ENCODE measurements around the gene FAM78A.
"Not testable (repeated sequence)": the region's sequence is repeated elsewhere in the genome, so short reads cannot be mapped to it uniquely, and the experiment has no call there.

Gene FAM78A

DNA sequence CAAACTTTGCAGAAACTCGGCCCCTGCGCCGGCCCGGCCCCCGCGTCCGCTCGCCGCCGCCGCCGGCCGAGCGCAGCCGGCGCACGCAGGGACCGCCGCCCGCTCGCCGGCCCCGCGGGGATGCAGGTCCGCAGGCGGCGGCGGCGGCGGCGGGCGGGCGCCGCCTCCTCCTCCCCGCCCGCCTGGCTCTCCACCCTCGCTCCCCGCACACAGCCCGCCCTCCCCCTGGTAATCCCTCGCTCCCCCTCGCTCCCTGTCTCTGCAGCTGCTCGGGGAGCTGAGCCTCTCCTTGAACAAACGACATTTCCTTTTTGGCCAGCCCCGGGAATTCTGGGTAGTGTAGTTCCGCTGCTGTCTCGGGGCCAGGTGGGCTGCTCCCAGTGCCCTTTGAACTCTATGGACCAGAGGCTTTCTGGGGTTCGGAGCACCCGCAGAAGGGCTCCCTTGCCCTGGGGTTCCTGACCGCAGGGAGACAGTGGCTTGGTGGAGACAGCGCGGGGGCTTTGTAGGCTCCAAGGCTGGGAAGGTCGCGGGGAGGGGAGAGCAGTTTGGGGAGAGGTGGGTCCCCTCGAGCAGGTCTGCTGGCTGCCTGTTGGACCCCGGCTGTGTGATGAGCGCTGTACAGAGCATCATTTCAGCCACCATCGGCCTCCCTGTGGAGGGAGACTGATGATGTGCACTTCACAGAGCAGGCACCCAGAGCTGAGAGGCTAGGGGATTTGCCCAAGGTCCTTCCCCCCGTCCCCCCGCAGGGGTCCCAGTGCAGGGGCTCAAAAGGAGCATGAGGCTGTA lies 1.8 kb upstream of the FAM78A start:
- DNase-seq (ENCODE audit: insufficient read length), result peak; percentile 91
- TF ChIP-seq POLR2AphosphoS5 (IDR thresholded peaks at IDR 0.05; ENCODE audit: low read depth, low read length), result no peak
- no peak for TF ChIP-seq POLR2A (IDR thresholded peaks at IDR 0.05; ENCODE audit: low read depth, low read length)
- no peak for TF ChIP-seq TAF1 (IDR thresholded peaks at IDR 0.05; ENCODE audit: borderline replicate concordance, low read depth, low read length)
- FAIRE-seq, result peak; percentile 63

DNA sequence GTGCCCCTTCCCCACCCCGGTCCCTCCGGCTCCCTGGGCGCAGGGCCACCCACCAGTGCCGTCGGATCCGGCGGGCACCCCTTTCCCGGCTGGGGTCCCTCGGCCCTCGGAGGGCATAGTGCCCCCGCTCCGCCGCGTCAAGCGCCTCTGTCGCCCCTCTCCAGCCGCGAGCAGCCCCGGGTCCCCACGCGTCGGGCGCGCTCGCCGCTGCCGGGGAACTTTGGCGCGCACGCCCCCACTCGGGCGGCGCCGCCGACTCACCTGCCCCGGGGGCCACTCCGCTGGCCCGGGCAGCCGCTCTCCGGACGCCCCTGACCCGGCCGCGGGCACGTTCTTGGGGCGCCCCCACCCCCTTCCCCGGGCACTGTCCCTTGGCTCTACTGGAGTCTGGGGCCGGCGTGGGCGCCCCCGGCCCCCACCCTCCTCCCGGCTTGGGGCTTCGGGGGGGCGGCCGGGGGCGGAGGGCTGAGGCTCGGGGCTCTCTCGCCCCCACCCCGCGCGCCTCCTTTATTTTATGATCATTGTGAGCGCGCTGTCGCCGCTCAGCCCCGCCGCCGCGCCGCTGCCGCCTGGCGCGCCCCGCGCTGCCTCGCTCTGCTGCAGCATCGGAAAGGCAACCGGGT lies 1.1 kb upstream of the FAM78A start:
- DNase-seq (ENCODE audit: insufficient read length) (no peak), FAIRE-seq (no peak)
- TF ChIP-seq POLR2A (IDR thresholded peaks at IDR 0.05; ENCODE audit: low read depth, low read length) (no peak), TAF1 (IDR thresholded peaks at IDR 0.05; ENCODE audit: borderline replicate concordance, low read depth, low read length) (no peak), POLR2AphosphoS5 (IDR thresholded peaks at IDR 0.05; ENCODE audit: low read depth, low read length) (no peak)

DNA sequence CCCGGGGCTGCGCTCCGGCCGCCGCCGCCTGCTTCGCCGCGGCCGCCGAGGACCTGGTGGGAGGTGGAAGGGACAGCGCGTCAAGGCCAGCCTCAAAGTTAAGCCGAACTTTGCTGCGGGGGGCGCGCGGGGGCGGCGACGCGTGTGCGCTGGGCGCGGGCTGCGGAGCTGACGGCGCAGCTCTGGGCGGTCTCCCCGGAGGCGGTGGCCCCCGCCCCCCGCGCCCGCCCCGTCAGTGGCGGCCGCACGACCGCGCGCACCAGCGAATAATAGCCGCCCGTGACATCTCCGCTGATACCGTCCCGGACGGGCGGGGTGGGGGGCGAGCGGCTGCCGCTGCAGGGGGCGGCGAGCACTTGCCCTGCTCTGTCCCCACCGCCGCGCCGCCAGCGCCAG lies 579 bp upstream of the FAM78A start:
- TF ChIP-seq POLR2AphosphoS5 (IDR thresholded peaks at IDR 0.05; ENCODE audit: low read depth, low read length), result no peak
- TF ChIP-seq POLR2A (IDR thresholded peaks at IDR 0.05; ENCODE audit: low read depth, low read length), result no peak
- no peak for TF ChIP-seq TAF1 (IDR thresholded peaks at IDR 0.05; ENCODE audit: borderline replicate concordance, low read depth, low read length)
- FAIRE-seq, result peak; percentile 9
- DNase-seq (ENCODE audit: insufficient read length), result no peak

DNA sequence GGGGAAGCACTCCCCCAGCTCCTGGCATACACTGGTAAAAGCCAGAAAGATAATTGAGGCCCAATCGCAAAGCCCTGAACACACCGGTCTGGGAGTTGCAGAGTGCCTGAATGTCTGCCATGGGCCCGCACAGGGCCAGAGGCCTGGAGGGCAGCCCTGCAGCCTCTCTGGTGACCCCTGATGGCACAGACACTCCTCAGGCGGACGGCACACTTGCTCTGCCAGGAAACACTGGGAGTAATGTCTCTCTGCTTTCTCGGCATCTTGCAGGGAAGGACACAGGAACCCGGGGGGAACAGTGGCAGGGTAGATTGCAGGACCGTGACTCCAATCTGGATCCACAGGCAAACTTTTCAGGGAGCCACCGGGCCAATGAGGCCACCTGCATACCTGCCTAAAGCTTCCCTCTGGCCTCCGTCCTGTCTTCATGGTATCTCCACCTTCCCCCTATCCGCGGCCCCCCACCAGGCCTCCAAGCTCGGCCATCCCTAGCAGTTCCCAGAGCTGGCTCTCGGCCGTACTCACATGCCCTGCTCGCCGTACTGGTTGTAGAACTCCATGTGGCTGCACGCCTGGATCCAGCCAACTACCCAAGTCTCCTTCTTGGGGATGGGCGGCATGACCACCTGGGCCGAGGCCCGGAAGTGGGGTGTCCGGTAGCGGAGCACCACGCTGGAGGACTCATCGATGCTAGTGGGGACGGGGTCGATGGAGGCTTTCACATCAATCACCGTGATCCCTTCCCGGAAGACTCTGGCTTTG lies 797 bp downstream of the FAM78A start:
- DNase-seq (ENCODE audit: insufficient read length) (no peak), FAIRE-seq (peak; percentile 84)
- TF ChIP-seq POLR2A (IDR thresholded peaks at IDR 0.05; ENCODE audit: low read depth, low read length) (no peak), POLR2AphosphoS5 (IDR thresholded peaks at IDR 0.05; ENCODE audit: low read depth, low read length) (no peak), TAF1 (IDR thresholded peaks at IDR 0.05; ENCODE audit: borderline replicate concordance, low read depth, low read length) (no peak)

DNA sequence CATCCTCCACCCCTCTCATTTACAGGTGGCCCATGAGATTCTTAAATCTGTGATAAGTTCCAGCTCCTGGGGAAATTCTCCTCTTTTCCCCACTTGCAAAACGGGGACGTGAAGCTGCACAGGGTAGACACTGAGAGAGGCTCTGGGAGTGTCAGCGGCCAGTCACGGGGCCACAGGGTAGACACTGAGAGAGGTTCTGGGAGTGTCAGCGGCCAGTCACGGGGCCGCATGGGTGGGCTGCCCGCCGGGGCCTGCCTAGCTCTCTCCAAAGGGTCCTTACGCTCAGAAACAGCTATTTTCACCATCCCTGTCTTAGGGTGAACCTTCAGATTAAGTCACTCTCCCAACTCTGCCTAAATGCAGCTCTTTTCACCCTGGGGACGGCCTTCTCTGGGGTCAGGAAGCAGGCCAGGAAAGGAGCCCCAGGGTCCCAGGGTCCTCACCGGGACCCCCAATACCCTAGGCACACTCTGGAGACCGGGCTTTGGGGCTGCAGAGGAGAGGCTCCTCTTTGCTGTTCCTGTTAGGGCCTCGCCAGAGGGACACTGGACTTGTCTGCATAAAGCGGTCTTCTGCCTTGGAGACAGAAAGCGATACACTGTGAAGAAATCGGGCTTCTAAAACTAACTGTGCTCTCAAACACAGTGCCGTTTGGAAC lies 1.5 kb downstream of the FAM78A start:
- no peak for DNase-seq (ENCODE audit: insufficient read length)
- peak; percentile 38 for FAIRE-seq
- TF ChIP-seq POLR2AphosphoS5 (IDR thresholded peaks at IDR 0.05; ENCODE audit: low read depth, low read length) (peak; percentile 7; the same call in 1 of the 2 replicates), POLR2A (IDR thresholded peaks at IDR 0.05; ENCODE audit: low read depth, low read length) (peak; percentile 19; the same call in 1 of the 2 replicates), TAF1 (IDR thresholded peaks at IDR 0.05; ENCODE audit: borderline replicate concordance, low read depth, low read length) (no peak)

DNA sequence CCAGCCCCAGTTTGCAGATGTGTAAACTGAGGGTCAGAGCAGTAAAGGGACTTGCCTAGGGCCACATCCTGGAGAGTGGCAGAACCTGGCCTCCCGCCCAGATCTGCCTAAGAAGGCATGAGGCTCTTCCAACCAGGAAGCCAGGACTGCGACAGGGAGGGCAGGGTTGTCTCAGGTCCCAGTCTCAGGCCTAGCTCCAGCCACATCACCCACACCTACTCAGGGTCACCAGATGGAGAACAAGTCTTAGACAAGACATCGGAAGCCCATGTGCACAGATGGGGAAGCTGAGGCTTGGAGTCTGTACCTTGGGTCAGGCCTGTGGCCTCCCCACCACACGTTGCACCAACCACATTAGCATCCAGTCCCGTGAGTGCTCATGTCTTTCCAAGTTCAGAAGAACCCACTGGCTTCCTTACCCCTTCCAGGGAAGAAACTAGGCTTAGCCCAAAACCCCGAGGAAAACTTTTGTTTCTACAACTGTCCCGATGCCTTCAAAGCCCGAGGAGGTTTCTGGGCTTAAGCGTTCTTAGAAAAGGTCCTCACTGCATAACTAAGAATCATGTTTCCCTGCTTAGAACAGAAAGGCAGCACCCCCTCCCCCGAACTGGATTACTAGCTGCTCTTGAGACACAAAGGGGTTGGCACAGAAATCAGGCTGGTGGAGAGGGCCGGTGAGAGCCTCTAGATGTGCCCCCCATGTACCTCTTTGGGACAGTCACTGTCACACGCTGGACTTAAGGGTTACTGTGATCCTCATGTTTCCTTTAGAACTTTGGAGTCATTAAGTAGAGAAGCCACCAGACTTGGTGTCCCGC lies 2.2 kb downstream of the FAM78A start:
- DNase-seq (ENCODE audit: insufficient read length) (no peak), FAIRE-seq (peak; percentile 78)
- TF ChIP-seq TAF1 (IDR thresholded peaks at IDR 0.05; ENCODE audit: borderline replicate concordance, low read depth, low read length) (no peak), POLR2A (IDR thresholded peaks at IDR 0.05; ENCODE audit: low read depth, low read length) (peak; percentile 31), POLR2AphosphoS5 (IDR thresholded peaks at IDR 0.05; ENCODE audit: low read depth, low read length) (peak; percentile 28; the same call in 1 of the 2 replicates)

DNA sequence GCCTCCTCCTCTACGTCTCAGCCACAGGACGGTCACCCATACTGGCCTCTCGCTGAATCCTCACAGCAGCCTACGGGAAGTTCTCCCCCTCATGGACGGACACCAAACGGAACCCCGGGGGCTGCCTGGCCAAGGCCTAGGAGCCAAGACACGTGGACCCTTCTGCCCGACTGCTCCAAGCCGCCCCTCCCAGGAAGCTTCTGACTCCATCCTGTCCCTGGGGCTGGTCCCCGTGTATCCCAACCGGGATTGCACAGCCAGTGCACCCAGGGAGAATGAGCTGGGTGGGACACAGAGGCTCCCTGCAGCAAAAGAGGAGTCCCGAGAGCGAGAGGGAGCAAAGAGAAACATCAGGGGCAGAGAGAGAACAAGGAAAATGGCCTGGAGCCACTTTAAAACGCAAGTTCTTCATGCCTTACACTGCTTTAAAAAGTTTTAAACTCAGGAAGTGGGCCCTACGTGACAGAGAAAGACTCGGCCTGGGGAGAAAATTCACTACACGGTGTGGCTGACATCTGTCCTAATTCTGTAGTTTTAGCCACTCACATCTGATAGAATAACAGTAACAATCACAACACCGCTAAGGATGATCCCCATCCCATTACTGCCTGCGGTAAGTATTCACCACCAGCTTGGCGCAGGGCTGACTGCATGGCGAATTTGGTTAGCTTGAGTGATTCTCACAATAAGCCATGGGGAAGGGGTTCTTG lies 3.0 kb downstream of the FAM78A start:
- no peak for FAIRE-seq
- no peak for DNase-seq (ENCODE audit: insufficient read length)
- TF ChIP-seq TAF1 (IDR thresholded peaks at IDR 0.05; ENCODE audit: borderline replicate concordance, low read depth, low read length) (peak; percentile 2; the same call in 1 of the 2 replicates), POLR2A (IDR thresholded peaks at IDR 0.05; ENCODE audit: low read depth, low read length) (peak; percentile 32; the same call in 1 of the 2 replicates), POLR2AphosphoS5 (IDR thresholded peaks at IDR 0.05; ENCODE audit: low read depth, low read length) (no peak)

DNA sequence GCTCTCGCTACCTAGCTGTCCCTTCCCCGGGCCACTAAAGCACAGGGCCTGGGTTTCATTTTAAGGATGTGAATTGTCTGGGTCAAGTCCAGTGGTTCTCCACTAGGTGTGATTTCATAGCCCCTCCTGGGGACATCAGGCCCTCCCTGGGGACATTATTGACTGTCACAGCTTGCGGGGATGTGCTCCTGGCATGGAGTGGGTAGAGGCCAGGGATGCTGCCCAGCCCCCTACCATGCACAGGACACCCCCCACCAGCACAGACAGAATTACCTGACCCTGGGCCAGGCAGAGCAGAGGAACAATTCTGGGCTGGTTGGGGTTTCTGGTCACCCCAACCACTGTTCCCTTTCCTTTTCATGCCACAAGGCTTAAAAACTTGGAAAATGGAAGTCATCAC lies 4.1 kb downstream of the FAM78A start:
- no peak for TF ChIP-seq POLR2A (IDR thresholded peaks at IDR 0.05; ENCODE audit: low read depth, low read length)
- TF ChIP-seq POLR2AphosphoS5 (IDR thresholded peaks at IDR 0.05; ENCODE audit: low read depth, low read length), result no peak
- no peak for TF ChIP-seq TAF1 (IDR thresholded peaks at IDR 0.05; ENCODE audit: borderline replicate concordance, low read depth, low read length)
- DNase-seq (ENCODE audit: insufficient read length) (no peak), FAIRE-seq (no peak)

DNA sequence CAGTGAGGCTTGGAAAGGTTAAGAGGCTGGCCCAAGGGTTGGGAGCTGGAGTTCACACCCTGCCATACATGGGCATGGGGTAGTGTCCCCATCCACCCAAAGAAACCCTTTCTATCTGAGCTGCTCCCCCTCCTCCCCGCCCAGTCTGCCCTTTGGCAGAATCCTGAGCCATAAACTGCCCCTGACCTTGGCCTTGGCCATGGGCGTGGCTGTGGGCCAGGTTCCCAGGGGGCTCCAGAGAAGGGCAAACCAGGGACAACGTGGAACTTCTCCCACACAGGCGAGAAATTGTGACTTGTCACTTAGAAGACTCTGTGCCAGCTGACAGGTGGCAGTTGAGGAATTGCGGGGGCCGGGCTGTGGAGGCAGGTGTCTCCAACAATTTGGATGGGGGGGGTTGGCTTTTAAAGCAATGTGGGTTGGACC lies 4.8 kb downstream of the FAM78A start:
- no peak for DNase-seq (ENCODE audit: insufficient read length)
- no peak for FAIRE-seq
- TF ChIP-seq POLR2AphosphoS5 (IDR thresholded peaks at IDR 0.05; ENCODE audit: low read depth, low read length) (no peak), TAF1 (IDR thresholded peaks at IDR 0.05; ENCODE audit: borderline replicate concordance, low read depth, low read length) (no peak), POLR2A (IDR thresholded peaks at IDR 0.05; ENCODE audit: low read depth, low read length) (no peak)

DNA sequence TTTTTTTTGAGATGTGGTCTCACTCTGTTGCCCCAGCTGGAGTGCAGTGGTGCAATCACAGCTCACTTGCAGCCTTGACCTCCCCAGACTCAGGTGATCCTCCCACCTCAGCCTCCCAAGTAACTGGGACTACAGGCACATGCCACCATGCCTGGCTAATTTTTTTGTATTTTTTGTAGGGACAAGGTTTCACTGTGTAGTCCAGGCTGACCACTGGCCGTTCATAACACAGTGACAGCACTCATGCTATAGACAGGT lies 5.4 kb downstream of the FAM78A start:
- not testable (repeated sequence) for DNase-seq (ENCODE audit: insufficient read length); FAIRE-seq
- 0 out of 2 replicates have a peak, but pooled peaks have one; percentile 8 for TF ChIP-seq TAF1 (IDR thresholded peaks at IDR 0.05; ENCODE audit: borderline replicate concordance, low read depth, low read length)

Data from GM12892 (cell line).